MCF 10A (cell line): ENCODE measurements around the gene ARL17A. TPM values are rescaled to one million over a fixed set of nuclear protein-coding genes. Genes with fewer than 3 reads are reported as not detected.
"Not testable (repeated sequence)": the region's sequence is repeated elsewhere in the genome, so short reads cannot be mapped to it uniquely, and the experiment has no call there.

Source experiments
- BruUV-seq: library from RNA; stranded (reverse); fragments of 400-500 nt; replicated peaks from 2 replicates; lab custom pipeline; 2021; lab: Mats Ljungman, UMichigan
- CTCF ChIA-PET: fragments of 300-600 bp; sonication (Branson Sonifier 250); formaldehyde crosslinking; extraction: SDS; loops from one replicate; lab custom pipeline; 2021; ENCODE audit warnings: antibody characterized with exemption, inconsistent platforms; lab: Yijun Ruan, JAX
- POLR2A ChIA-PET: fragments of 300-600, 350-650 bp; sonication (Branson Sonifier 250); formaldehyde crosslinking; extraction: SDS; loops from one replicate; lab custom pipeline; 2020; ENCODE audit warnings: antibody characterized with exemption, inconsistent platforms; lab: Yijun Ruan, JAX
- DNase-seq: peaks from one replicate; pipeline ENCODE4 v3.0.0-alpha.2; 2018; ENCODE audit not compliant: unreplicated experiment
- H3K27ac Mint-ChIP-seq: one replicate; pipeline ENCODE4 v1.8.0; 2022; ENCODE audit warnings: mild to moderate bottlenecking, low read depth, mixed read lengths; ENCODE audit not compliant: unreplicated experiment
- H3K27me3 Mint-ChIP-seq: one replicate; pipeline ENCODE4 v1.8.0; 2022; ENCODE audit warnings: mixed read lengths; ENCODE audit not compliant: insufficient read depth, unreplicated experiment
- H3K36me3 Mint-ChIP-seq: one replicate; pipeline ENCODE4 v1.8.0; 2022; ENCODE audit warnings: mild to moderate bottlenecking, moderate library complexity, mixed read lengths; ENCODE audit not compliant: insufficient read depth, unreplicated experiment
- H3K4me1 Mint-ChIP-seq: one replicate; pipeline ENCODE4 v1.8.0; 2022; ENCODE audit warnings: mixed read lengths; ENCODE audit not compliant: insufficient read depth, unreplicated experiment
- H3K4me3 Mint-ChIP-seq: one replicate; pipeline ENCODE4 v1.8.0; 2022; ENCODE audit warnings: mild to moderate bottlenecking, moderate library complexity, mixed read lengths; ENCODE audit not compliant: unreplicated experiment
- H3K9me3 Mint-ChIP-seq: one replicate; pipeline ENCODE4 v1.8.0; 2022; ENCODE audit warnings: mixed read lengths; ENCODE audit not compliant: unreplicated experiment
- intact Hi-C: fragments of 100-400 bp; cut with micrococcal nuclease; formaldehyde crosslinking; loops from 2 replicates; pipeline ENCODE4 v1.14.1; 2022
- total RNA-seq: library from RNA; stranded (reverse); gene quantifications from 2 replicates; pipeline ENCODE4 v1.2.3, GENCODE V29; 2022

The ARL17A gene
- total RNA-seq, 1 experiment from 2014 or later: 20.7 TPM

DNA sequence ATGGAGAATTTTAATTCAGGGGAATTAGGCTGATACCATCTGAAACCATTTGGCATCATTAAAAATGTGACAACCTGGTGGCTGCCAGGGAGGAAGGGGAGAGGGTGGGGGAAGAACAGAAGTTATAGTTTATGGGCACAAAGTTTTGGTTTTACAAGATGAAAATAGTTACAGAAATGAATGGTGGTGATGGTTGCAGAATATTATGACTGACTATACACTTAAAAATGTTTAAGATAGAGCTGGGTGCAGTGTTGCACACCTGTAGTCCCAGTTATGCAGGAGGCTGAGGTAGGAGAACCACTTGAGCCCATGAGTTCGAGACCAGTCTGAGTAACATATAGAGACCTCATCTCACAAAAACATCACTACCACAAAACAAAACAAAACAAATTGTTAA, 12.5 kb downstream of the ARL17A start:
- H3K4me3 Mint-ChIP-seq, H3K27me3 Mint-ChIP-seq, CTCF ChIA-PET, H3K36me3 Mint-ChIP-seq, H3K4me1 Mint-ChIP-seq, BruUV-seq, H3K9me3 Mint-ChIP-seq, H3K27ac Mint-ChIP-seq, POLR2A ChIA-PET, DNase-seq, intact Hi-C loops: not testable (repeated sequence)

DNA sequence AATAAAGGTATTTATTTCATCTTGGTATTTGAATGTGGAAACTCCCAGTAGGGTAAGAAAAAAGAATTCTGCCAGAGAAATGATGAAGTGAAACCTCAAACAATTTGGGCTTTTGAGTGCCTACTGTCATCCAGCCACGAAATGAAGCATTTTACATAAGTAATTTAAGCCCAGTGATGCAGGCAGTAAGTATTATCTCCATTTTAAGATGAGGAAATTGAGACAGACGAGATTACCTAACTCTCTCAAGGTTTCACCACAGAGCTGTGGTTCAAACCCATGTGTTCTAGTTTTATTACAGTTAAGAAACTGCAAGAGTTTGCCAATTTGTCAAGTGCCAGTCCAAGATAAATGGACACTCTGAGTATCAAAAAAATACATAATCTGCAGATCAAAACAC, 13.2 kb downstream of the ARL17A start:
- CTCF ChIA-PET, H3K36me3 Mint-ChIP-seq, BruUV-seq, H3K4me3 Mint-ChIP-seq, intact Hi-C loops, POLR2A ChIA-PET, H3K9me3 Mint-ChIP-seq, H3K27me3 Mint-ChIP-seq, DNase-seq, H3K27ac Mint-ChIP-seq, H3K4me1 Mint-ChIP-seq: not testable (repeated sequence)

DNA sequence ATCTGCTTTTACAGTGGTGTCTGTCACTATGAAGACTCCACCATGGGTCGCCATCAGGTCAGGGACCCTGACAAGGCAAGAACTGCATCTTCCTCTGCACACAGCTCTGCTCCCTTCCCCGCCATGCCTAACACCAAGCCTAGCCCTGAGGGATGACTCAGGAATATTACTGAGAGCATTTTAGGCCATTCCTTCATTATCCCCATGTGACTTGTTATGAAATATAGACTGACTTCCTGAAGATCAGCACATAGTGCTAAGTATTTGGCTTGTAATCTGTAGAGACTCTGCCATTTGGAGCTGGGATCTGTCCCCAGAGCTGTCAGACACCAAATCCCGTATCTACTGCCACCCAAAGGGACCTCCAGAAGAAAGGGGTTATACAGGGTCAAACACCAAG, 19.4 kb downstream of the ARL17A start:
- H3K36me3 Mint-ChIP-seq, H3K27me3 Mint-ChIP-seq, intact Hi-C loops, POLR2A ChIA-PET, BruUV-seq, H3K4me3 Mint-ChIP-seq, DNase-seq, CTCF ChIA-PET, H3K9me3 Mint-ChIP-seq, H3K4me1 Mint-ChIP-seq, H3K27ac Mint-ChIP-seq: not testable (repeated sequence)

DNA sequence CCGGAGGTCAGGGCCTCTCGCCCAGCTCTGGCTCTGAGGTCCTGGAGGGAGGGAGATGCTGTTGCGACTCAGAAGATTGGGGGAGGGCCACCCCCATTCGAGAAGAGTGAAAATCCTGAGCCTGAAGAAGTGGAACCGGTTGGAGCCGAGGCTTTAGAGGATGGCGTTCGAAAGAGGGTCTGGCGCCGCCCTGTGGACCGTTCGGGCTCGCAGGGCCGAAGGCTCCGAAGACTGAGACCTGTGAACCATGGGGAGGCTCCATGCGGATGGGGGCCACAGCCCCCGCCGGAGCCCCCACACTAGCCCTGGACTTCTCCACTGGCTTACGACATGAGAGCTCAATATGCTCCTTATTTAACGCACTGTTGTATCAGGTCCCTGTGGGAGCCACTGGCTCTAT, 20.3 kb downstream of the ARL17A start:
- H3K4me3 Mint-ChIP-seq, BruUV-seq, H3K36me3 Mint-ChIP-seq, H3K9me3 Mint-ChIP-seq, POLR2A ChIA-PET, CTCF ChIA-PET, DNase-seq, H3K4me1 Mint-ChIP-seq, H3K27ac Mint-ChIP-seq, intact Hi-C loops, H3K27me3 Mint-ChIP-seq: not testable (repeated sequence)

DNA sequence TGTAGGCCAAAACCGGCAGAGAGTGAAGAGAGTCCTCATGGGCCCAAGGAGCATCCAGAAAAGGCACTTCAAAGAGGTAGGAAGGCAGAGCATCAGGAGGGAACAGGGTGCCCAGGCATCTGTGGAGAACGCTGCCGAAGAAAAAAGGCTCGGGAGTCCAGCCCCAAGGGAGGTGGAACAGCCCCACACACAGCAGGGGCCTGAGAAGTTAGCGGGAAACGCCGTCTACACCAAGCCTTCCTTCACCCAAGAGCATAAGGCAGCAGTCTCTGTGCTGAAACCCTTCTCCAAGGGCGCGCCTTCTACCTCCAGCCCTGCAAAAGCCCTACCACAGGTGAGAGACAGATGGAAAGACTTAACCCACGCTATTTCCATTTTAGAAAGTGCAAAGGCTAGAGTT, 30.9 kb downstream of the ARL17A start:
- POLR2A ChIA-PET, H3K4me1 Mint-ChIP-seq, H3K4me3 Mint-ChIP-seq, CTCF ChIA-PET, H3K27me3 Mint-ChIP-seq, intact Hi-C loops, BruUV-seq, DNase-seq, H3K9me3 Mint-ChIP-seq, H3K27ac Mint-ChIP-seq: not testable (repeated sequence)
- peaks cover 14% of the 10 kb centered on the region for H3K36me3 Mint-ChIP-seq

DNA sequence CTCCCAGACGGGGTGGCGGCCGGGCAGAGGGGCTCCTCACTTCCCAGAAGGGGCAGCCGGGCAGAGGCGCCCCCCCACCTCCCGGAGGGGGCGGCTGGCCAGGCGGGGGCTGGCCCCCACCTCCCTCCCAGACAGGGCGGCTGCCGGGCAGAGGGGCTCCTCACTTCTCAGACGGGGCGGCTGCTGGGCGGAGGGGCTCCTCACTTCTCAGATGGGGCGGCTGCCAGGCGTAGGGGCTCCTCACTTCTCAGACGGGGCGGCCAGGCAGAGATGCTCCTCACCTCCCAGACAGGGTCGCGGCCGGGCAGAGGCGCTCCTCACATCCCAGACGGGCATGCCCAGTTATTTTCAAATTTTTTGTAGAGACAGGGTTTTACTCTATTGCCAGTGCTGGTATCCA, 44.8 kb downstream of the ARL17A start:
- H3K4me3 Mint-ChIP-seq, H3K9me3 Mint-ChIP-seq, H3K27me3 Mint-ChIP-seq, H3K36me3 Mint-ChIP-seq, intact Hi-C loops, H3K4me1 Mint-ChIP-seq, H3K27ac Mint-ChIP-seq, POLR2A ChIA-PET, CTCF ChIA-PET, BruUV-seq, DNase-seq: not testable (repeated sequence)

DNA sequence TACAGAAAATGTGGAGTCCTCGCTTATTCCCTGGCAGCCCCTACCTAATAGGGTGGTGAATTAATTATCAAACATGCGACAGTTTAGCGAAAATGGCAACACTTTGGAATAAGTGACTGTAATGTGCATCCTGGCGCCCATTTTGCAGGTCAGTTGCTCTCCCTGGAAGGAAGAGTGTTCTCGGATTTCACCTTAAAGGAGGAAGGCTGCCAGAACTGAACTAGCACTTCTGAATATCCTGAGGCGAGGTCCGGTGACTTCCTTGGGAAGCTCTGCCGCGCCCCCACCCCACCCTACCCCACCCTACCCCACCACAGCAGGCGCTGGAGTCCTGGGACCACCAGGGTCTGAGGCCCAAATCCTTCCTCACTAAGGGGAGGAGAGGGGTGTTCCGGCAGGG, 67.3 kb downstream of the ARL17A start, which contains the start of gene LRRC37A2:
LRRC37A2 (plus strand) TSS at position 301 of the 400 bp plus-strand sequence. CDS start 245 bp downstream, outside the sequence.
- H3K9me3 Mint-ChIP-seq, H3K4me3 Mint-ChIP-seq, DNase-seq, intact Hi-C loops, H3K27me3 Mint-ChIP-seq, H3K4me1 Mint-ChIP-seq, CTCF ChIA-PET, POLR2A ChIA-PET, BruUV-seq, H3K27ac Mint-ChIP-seq, H3K36me3 Mint-ChIP-seq: not testable (repeated sequence)

DNA sequence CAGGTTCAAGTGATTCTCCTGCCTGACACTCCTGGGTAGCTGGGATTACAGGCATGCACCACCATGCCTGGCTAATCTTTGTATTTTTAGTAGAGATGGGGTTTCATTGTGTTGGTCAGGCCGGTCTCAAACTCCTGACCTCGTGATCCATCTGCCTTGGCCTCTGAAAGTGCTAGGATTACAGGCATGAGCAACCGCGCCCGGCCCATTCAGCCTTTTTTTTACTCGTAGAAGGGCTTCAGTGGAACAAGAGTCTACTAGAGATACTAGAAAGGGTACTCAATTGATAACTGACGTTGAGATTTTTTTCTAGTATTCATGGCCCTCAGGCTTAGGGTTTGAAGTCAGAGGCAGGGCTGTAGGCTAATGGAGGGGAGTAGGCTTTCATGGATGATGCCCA, 73.6 kb downstream of the ARL17A start:
- intact Hi-C loops, DNase-seq, CTCF ChIA-PET, H3K27ac Mint-ChIP-seq, H3K27me3 Mint-ChIP-seq, BruUV-seq, H3K4me3 Mint-ChIP-seq, H3K36me3 Mint-ChIP-seq, H3K9me3 Mint-ChIP-seq, H3K4me1 Mint-ChIP-seq, POLR2A ChIA-PET: not testable (repeated sequence)

DNA sequence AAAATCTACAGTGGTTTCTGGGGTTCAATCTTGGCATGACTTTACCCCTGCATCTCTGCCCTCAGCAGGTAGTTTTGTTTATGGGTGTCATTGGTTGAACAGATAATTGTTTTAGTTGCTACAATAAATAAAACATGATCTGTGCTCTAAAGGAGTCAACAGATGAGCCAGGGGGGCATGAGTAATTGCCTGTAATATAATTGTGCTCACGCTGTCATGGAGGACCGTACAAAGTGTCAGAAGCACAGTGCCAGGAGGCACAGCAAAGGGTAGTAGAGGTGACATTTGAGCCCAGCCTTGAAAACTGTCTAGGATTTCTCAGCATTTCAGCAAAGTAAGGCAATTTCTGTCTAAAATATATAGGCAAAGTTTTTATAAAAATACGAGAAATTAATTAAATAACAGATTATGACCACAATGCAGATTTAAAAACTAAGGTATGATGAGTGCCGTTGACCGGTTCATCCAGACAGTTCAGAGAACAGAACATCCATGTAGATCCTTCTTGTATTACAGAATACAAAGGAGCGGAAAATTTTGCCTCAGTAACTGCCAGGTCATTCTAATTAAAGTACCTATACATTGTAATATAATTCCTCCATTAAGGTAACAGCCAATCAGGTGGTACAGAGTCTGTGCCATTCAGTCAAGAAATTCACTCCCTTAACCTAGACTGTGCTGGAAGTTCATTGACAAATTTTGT, 79.9 kb downstream of the ARL17A start:
- H3K27ac Mint-ChIP-seq, H3K4me3 Mint-ChIP-seq, H3K4me1 Mint-ChIP-seq, intact Hi-C loops, H3K27me3 Mint-ChIP-seq, H3K9me3 Mint-ChIP-seq, CTCF ChIA-PET, H3K36me3 Mint-ChIP-seq, POLR2A ChIA-PET, DNase-seq, BruUV-seq: not testable (repeated sequence)
